HG03135 (cell line): ENCODE data around the gene ELAVL1.

ENCODE experiments used
- ATAC-seq: cut with Tn5 transposase; IDR thresholded peaks from one replicate; pipeline ENCODE4 v1.9.1; 2021; ENCODE audit warnings: mild to moderate bottlenecking, moderate library complexity; ENCODE audit not compliant: unreplicated experiment

Gene ELAVL1

DNA sequence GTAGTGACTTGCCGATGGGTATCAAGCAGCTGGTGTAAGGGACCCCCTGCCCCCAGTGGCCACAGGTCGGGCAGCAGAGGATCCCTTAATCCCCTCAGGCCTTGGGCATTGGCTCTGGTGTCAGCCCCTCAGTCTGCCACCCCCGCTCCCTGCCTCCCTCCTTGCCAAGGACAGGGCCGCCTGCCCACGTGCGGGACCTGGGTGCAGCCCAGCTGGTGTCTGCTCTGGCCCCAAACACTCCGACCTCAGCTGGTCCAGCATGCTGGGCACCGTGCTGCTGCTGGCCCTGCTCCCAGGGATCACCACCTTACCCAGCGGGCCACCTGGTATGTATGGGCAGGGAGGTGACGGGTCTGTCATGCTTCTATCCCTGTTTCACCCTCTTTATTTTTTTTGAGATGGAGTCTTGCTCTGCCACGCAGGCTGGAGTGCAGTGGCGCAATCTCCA, 90.8 kb downstream of the ELAVL1 start, which contains the start of gene TGFBR3L:
Gene TGFBR3L (plus strand): TSS at position 233 of the 448 bp plus-strand sequence.
- no peak for ATAC-seq

DNA sequence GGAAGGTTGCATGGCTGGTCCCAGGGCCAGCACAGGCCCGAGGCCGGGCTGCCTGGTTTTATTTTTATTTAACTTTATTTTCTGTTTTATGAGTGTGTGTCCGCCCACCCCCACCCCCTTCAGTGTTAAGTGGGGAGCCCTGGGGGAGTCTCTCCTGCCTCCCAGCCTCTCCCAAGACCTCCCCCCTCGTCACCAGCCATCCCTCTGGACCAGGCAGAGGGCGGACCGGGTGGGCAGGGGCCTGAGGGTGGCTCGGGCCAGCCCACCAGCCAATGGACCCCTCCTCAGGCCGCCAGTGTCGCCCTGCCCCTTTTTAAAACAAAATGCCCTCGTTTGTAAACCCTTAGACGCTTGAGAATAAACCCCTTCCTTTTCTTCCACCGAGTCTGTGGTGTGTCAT, 91.3 kb downstream of the ELAVL1 start:
- no peak for ATAC-seq

DNA sequence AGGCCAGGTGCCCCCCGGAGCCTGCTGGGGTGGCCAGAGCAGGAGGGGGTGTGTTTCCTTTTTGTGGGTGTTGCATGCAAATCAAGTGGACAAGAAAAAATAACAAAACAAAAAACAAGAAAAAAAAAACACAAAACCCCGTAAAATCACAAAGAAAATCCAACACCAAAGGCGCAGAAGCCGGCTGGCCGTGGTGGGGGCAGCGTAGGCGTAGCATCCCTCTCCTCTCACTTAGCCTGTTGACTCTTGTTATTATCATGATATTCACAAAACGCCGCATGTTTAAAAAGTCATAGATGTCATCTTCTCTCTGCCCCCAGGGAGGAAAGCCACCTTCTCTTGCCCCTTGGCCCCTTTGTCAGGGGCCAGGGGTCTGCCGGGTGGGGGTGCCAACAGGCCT, 91.8 kb downstream of the ELAVL1 start:
- ATAC-seq: no peak

DNA sequence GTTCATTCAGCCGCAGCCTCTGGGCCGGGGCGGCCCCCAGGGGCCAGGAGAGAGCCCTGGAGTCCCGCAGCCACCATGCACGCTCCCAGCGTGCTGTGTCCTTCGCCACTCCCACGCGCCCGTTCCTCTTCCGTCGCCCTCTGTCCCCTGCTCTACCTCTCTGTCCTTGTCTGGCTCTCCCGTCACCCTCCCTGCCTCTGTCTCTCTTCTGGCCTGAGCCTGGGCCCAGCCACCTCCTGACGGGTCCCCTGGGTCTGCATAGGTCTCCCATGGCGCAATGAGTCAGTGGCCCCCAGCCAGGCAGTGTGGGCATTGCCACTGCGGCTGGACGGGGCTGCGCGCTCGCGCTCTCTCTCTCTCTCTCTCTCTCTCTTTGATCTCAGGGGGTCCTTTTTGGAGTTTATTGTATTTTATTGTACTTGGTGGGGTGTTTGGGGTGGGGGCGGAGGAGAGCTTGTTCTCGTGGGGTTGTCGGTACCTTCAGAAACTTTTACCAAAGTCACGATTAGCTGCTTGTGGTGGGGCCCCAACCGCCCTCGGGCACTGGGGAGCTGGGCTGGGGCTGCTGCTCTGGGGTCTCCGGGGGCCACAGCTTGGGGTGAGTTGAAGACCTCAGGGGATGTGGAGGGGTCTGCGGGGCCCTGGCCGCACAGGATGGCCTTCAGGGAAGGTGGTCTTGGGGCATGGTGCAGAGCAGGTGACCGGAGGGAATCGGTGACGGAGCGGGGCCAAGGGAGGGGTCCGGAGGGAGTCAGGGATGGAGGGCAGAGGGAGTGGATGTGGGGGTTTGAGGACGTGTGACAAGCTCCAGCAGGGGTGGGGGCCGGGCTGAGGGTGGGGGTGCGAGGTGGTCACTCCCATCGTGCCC, 92.5 kb downstream of the ELAVL1 start:
- no peak for ATAC-seq

DNA sequence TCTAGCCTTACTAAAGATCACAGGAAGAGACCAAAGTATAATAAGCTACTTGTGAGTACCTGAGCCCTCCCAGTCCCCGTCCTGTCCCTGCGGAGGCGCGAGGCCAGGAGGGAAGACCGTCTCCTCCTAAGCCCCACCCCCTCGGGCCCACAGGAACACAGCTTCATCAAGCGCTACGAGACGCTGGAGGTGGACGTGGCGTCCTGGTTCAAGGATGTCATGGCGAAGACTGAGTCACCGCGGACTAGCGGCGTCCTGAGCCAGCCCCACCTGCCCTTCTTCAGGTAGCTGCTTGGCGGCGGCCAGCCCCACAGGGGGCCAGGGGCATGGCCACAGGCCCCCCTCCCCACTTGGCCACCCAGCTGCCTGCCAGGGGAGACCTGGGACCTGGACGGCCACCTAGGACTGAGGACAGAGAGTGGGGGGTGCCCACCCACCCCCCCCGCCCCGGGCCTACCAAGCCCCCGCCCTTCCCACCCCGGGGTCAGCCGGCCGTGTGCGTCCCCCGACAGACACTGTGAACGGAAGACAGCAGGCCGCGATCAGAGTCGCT, 93.2 kb downstream of the ELAVL1 start:
- no peak for ATAC-seq

DNA sequence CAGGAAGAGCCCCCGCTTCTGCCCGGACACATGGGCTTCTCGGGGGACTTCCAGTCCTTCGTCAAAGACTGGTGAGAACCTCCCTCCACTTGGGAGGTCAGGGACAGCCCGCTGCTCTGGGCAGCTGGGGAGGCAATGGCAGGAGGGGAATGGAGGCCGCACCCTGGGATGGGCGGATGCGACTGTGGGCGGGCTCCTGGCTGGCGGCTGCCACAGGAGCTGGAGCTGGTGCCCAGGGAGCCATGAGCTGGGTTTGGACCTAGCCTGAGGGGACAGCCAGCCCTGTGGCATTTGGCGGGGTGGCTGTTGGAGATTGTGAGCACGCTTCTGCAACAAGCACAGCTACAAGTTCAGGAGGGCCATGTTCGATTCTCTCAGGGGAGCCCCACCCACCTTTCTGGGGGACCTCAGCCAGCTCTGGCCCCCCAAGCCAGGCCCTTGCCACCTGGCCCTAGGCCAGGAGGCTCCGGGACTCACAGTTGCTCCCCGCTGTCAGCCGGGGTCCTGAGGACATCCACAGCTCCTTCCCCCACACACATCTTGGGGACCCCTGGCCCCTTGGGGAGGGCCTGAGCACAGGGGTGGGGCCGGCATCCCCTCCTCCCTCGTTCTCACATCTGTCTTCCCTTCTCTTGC, 93.8 kb downstream of the ELAVL1 start:
- ATAC-seq: no peak

DNA sequence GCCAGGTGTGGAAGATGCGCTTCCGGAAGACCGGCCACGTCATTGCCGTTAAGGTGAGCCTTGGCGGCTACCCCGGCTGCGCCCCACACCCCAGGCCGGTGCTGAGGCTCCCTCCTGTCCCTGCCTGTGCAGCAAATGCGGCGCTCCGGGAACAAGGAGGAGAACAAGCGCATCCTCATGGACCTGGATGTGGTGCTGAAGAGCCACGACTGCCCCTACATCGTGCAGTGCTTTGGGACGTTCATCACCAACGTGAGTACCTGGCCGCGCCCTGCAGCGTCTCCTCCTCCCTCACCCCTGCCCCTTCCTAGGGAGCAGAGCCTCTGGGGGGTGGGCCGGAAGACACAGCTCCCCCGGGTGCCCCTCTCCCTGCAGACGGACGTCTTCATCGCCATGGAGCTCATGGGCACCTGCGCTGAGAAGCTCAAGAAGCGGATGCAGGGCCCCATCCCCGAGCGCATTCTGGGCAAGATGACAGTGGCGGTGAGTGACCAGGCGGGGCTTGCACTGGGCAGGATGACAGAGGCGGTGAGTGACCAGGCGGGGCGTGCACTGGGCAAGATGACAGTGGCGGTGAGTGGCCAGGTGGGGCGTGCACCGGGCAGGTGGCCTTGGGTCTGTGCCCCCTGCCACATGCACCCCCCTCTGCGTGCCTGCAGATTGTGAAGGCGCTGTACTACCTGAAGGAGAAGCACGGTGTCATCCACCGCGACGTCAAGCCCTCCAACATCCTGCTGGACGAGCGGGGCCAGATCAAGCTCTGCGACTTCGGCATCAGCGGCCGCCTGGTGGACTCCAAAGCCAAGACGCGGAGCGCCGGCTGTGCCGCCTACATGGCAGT, 94.9 kb downstream of the ELAVL1 start:
- no peak for ATAC-seq

DNA sequence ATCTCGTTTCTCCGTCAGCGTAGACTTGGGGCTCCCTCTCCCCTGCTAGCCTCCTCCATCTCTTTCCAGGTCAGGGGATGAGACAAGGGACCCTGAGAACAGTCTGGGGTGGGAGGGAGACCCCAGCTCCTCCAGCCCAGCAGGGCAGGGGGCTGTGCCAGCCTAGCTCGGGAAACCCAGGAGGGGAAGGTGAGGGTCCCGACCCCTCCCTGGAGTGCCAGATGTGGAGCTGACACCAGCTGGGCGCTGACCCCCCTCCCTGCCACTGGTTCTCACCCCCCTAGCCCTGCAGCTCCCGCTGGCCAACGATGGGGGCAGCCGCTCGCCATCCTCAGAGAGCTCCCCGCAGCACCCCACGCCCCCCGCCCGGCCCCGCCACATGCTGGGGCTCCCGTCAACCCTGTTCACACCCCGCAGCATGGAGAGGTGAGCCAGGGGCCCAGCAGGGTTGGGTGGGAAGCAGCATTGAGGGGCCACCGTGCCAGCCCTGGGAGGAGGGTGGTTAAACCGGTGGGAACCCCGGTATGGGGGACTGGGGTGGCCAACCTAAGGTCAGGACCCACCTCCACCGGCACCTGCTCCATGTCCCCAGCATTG, 95.9 kb downstream of the ELAVL1 start:
- ATAC-seq: no peak

DNA sequence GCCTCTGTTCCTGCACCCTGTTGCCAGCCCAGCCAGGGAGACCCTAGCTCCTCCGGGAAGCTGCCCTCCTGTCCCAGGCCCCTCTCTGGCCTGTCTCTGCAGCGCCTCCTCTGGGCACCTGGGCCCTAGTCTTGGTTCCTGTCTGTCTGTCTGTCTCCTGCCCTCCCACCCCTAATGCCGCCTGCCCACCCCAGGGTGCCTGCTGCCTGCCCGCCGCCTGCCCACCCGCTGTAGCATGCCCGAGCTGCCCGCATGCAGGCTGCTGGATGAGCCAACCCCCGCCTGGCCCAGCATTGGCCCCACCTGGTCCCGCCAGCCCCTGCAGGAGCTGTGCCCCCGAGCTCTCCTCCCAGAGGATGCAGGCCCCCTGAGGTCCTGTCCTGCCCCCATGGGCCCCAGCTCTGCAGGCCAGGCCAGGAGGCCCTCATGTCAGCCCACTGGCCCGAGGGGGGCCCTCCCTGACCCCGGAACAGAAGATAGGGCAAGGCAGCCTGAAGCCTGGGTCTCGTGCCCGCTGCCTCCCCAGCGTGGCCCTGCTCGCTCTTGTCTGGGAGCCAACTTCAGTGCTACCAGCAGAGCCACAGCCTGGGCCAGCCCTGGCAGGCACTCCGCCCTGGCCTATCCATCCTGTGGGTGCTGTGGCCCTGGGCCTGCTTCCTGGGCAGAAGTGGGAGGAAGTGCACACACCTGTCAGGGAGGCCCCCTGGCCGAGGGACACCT, 96.5 kb downstream of the ELAVL1 start:
- ATAC-seq: no peak
